Measurements from ENCODE around the gene ZNF630. TPM values are rescaled to one million over a fixed set of nuclear protein-coding genes. Genes with fewer than 3 reads are reported as not detected.
"Not testable (repeated sequence)": the region's sequence is repeated elsewhere in the genome, so short reads cannot be mapped to it uniquely, and the experiment has no call there.

ZNF630 gene
- total RNA-seq (1 to 10 TPM; 2.0 to 7.2 (median 4.5) TPM), polyA plus RNA-seq (1 to 10 TPM; 1.0 to 1.7 (median 1.5) TPM)
- long read RNA-seq, donor 1, result 0 reads
- long read RNA-seq, donor 2, result 0 reads

DNA sequence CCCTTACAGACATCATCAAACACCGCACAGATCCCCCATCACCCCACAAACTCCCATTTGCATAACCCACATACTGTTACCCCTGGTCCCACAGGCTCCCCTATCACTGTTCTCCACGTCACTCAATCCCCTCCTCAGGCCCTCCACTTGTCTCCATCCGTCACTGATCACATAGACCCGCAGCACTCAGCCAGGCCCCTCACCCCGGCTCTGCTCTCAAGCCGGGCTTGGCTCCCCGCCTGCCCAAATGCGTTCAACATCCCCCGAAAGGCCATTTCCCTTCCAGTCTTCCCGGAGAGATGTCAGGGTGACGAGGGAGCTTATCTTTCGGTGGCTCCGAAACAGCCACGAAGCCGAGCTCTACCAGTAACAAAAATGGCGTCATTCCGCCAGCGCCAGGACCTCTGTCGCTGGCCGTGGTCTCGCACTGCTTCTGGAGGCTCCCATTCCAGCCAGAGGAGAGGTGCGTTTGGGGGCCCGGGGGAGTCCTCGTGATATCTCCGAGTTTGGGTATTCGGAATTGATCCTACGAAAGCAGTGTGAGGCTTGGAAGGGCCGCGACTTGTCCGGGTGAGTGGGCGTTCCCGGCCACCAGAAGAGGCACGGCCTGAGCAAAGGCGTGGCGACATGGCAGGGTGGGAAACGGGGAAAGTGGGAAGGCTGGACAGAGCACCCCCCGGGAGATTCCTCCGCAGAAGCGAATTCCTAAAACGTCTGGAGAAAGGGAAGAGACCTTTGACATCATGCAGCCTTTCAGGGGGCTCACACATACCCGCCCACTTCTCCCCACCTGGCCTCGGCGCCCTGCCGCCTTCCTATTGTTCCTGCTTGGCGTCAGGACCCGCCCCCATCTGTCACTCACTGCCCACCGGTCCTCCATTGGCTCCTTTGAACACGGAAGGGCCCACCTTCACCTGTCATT, at the start of gene ZNF630:
Gene ZNF630, minus strand, starts transcription at position 577 of the 922 bp plus-strand sequence. CDS start 4,754 bp downstream, outside the sequence.
- H3K4me3 ChIP-seq, result peak within 1 kb of the TSS; percentile 5 to 78 (median 52)
- no peaks in the 10 kb centered on the region for H3K4me1 ChIP-seq
- H3K27me3 ChIP-seq (replicated peaks in 1 of 7), result no peaks in the 10 kb centered on the region
- no peaks in the 10 kb centered on the region for H3K36me3 ChIP-seq
- TF ChIP-seq POLR2A (IDR thresholded peaks at IDR 0.05) (peak in 1 of 3 donors; percentile 33), POLR2AphosphoS5 (IDR thresholded peaks at IDR 0.05) (peak; percentile 73 to 82 (median 75))
- TF ChIP-seq, protein P1, sequence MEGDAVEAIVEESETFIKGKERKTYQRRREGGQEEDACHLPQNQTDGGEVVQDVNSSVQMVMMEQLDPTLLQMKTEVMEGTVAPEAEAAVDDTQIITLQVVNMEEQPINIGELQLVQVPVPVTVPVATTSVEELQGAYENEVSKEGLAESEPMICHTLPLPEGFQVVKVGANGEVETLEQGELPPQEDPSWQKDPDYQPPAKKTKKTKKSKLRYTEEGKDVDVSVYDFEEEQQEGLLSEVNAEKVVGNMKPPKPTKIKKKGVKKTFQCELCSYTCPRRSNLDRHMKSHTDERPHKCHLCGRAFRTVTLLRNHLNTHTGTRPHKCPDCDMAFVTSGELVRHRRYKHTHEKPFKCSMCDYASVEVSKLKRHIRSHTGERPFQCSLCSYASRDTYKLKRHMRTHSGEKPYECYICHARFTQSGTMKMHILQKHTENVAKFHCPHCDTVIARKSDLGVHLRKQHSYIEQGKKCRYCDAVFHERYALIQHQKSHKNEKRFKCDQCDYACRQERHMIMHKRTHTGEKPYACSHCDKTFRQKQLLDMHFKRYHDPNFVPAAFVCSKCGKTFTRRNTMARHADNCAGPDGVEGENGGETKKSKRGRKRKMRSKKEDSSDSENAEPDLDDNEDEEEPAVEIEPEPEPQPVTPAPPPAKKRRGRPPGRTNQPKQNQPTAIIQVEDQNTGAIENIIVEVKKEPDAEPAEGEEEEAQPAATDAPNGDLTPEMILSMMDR (IDR thresholded peaks at IDR 0.05 in 8 of 11, conservative IDR thresholded peaks at IDR 0.05 in 3 of 11), result no peak
- WGBS, 5 donors, result 0 to 47% (median 3%) methylated on average over 11 to 48 of the region's 48 CpGs
- no peaks in the 10 kb centered on the region for H3K9me3 ChIP-seq
- peak; percentile 92 for DNase-seq
- H3K27ac ChIP-seq, result peak within 1 kb of the TSS; percentile 59 to 93 (median 92)
- intact Hi-C loops (cut with DNase I; ENCODE audit: low total_unique reads), result no loop called here

DNA sequence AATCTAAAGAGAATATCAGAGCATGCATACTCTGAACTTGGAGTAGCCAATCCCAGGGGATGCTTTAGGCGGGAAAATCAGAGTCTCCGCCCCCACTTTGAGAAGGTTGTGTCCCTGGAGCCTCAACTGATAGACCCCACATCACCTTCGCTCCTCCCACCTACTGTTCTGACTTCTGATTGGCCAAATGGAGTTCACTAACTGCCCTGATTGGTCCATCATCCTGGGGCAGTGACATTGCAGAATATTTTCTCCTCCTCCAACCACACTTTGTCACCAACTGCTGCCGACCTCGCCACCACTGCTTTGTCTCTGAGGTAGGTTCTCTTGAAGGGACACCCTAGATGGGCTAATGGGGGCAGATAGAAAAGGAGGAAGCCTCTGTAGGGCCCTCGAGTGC, 36.3 kb upstream of the ZNF630 start:
- Histone ChIP-seq H3K4me1 (no peaks in the 10 kb centered on the region), H3K27me3 (replicated peaks in 1 of 7) (no peaks in the 10 kb centered on the region), H3K36me3 (no peaks in the 10 kb centered on the region), H3K4me3 (no peak overlapping the region), H3K27ac (no peak overlapping the region), H3K9me3 (no peaks in the 10 kb centered on the region)
- no peak for DNase-seq
- intact Hi-C loops (cut with DNase I; ENCODE audit: low total_unique reads), result no loop called here
- TF ChIP-seq, protein P1 (IDR thresholded peaks at IDR 0.05 in 8 of 11, conservative IDR thresholded peaks at IDR 0.05 in 3 of 11), result no peak
- TF ChIP-seq POLR2A (IDR thresholded peaks at IDR 0.05), result no peak
- no peak for TF ChIP-seq POLR2AphosphoS5 (IDR thresholded peaks at IDR 0.05)
- 71 to 86% (median 74%) methylated on average over 6 of the region's 6 CpGs for WGBS, 5 donors

DNA sequence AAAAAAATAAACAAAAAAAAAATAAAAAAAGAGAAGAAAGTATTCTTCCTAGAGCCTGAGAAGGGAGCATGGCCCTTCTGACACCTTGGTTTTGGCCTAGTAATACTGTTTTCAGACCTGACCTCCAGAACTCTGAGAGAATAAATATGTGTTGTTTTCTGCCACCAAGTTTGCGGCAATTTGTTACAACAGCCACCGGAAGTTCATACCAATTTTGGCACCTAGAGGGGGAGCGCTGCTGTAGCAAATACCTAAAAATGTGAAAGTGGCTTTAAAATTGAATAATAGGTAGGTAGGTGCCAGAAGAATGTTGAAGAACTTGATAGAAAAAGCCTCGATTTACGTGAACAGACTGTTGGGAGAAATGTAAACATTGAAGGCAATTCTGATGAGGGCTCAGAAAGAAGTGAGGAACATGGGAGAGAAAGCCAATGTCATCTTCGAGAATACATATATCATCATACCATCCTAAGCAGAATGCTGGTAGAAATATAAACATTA, 31.5 kb upstream of the ZNF630 start:
- Histone ChIP-seq H3K4me3 (no peak overlapping the region), H3K9me3 (no peaks in the 10 kb centered on the region), H3K27me3 (replicated peaks in 1 of 7) (no peaks in the 10 kb centered on the region), H3K27ac (no peak overlapping the region), H3K4me1 (no peaks in the 10 kb centered on the region), H3K36me3 (no peaks in the 10 kb centered on the region)
- intact Hi-C loops (cut with DNase I; ENCODE audit: low total_unique reads), result no loop called here
- TF ChIP-seq POLR2AphosphoS5 (IDR thresholded peaks at IDR 0.05), result no peak
- TF ChIP-seq POLR2A (IDR thresholded peaks at IDR 0.05), result no peak
- TF ChIP-seq, protein P1 (IDR thresholded peaks at IDR 0.05 in 8 of 11, conservative IDR thresholded peaks at IDR 0.05 in 3 of 11), result no peak
- WGBS, 5 donors, result 84 to 95% (median 89%) methylated on average over 6 of the region's 6 CpGs
- no peak for DNase-seq

- no peak overlapping the region for H3K27ac ChIP-seq
- intact Hi-C loops (cut with DNase I; ENCODE audit: low total_unique reads), result no loop called here
- WGBS, 5 donors, result 85 to 97% (median 90%) methylated on average over 3 of the region's 3 CpGs
- no peaks in the 10 kb centered on the region for H3K36me3 ChIP-seq
- H3K4me3 ChIP-seq, result no peak overlapping the region
- H3K4me1 ChIP-seq, result no peaks in the 10 kb centered on the region
- no peak for DNase-seq
- no peak for TF ChIP-seq POLR2AphosphoS5 (IDR thresholded peaks at IDR 0.05)
- no peak for TF ChIP-seq POLR2A (IDR thresholded peaks at IDR 0.05)
- TF ChIP-seq, protein P1 (IDR thresholded peaks at IDR 0.05 in 8 of 11, conservative IDR thresholded peaks at IDR 0.05 in 3 of 11), result no peak
- H3K27me3 ChIP-seq (replicated peaks in 1 of 7), result no peaks in the 10 kb centered on the region
- H3K9me3 ChIP-seq, result no peaks in the 10 kb centered on the region
These were observed 30.0 kb upstream of the ZNF630 start for GRCh38 chrX:48101443-48101842.

DNA sequence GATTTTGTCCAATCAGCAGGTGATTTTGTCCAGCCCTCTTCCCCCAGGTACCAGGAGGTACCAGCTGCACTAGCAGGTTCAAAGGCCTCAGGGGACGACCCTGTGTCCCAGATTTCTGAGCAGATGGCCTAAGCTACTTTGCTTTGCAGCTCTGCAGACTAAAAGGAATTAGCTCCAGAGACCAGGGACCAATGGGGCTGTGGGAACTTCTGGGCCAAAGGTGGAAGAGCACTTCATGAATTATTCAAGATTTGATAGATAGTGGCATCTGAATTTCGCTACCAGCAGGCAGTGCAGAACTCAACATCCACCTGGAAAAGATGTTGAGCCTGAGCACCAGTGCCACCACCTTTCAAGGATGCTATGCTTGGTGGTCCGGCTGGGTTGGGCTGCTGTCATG, 21.1 kb upstream of the ZNF630 start:
- H3K4me1 ChIP-seq; H3K9me3 ChIP-seq; H3K27ac ChIP-seq; DNase-seq; intact Hi-C loops (cut with DNase I; ENCODE audit: low total_unique reads); H3K36me3 ChIP-seq; H3K4me3 ChIP-seq; H3K27me3 ChIP-seq (replicated peaks in 1 of 7): not testable (repeated sequence)
- WGBS, 5 donors, result 37 to 83% (median 68%) methylated on average over 3 of the region's 3 CpGs

Measured in spleen (tissue), 13 donors.